Mononuclear cell (primary cell): ENCODE measurements around the gene NKAPL. TPM values are rescaled to one million over a fixed set of nuclear protein-coding genes. Genes with fewer than 3 reads are reported as not detected.

Experiments
- H3K27me3 ChIP-seq: 2 replicates; pipeline ENCODE4 v1.6.0; 2011; ENCODE audit warnings: low read length, control low read depth; ENCODE audit not compliant: insufficient read depth
- H3K4me1 ChIP-seq: 2 replicates; pipeline ENCODE4 v1.5.1; 2011; ENCODE audit warnings: mild to moderate bottlenecking, low read length, control low read depth; ENCODE audit not compliant: insufficient read depth
- H3K4me3 ChIP-seq: 2 replicates; pipeline ENCODE4 v1.5.1; 2011; ENCODE audit warnings: mild to moderate bottlenecking, low read length, moderate library complexity
- H3K9me3 ChIP-seq: 2 replicates; pipeline ENCODE4 v1.5.1; 2011; ENCODE audit warnings: low read depth, mild to moderate bottlenecking, control low read depth, low read length
- total RNA-seq: library from RNA; depleted of rRNA; stranded (reverse); fragments of >200 nt; gene quantifications from one replicate; pipeline ENCODE4 v1.2.3, GENCODE V29; 2012

NKAPL gene
- total RNA-seq, 1 donor, result 0.21 TPM

DNA sequence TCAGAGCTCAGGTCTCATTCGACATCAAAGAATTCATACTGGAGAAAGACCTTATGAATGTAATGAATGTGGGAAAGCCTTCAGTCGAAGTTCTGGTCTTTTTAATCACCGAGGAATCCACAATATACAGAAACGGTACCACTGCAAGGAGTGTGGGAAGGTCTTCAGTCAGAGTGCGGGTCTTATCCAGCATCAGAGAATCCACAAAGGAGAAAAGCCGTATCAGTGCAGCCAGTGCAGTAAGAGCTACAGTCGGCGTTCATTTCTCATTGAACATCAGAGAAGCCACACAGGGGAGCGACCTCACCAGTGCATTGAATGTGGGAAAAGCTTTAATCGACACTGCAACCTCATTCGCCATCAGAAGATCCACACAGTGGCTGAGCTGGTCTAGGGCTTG is 26.3 kb upstream of the NKAPL start:
- Histone ChIP-seq H3K4me1 (peaks cover 7% of the 10 kb centered on the region), H3K9me3 (no peaks in the 10 kb centered on the region), H3K4me3 (no peak overlapping the region), H3K27me3 (no peaks in the 10 kb centered on the region)

DNA sequence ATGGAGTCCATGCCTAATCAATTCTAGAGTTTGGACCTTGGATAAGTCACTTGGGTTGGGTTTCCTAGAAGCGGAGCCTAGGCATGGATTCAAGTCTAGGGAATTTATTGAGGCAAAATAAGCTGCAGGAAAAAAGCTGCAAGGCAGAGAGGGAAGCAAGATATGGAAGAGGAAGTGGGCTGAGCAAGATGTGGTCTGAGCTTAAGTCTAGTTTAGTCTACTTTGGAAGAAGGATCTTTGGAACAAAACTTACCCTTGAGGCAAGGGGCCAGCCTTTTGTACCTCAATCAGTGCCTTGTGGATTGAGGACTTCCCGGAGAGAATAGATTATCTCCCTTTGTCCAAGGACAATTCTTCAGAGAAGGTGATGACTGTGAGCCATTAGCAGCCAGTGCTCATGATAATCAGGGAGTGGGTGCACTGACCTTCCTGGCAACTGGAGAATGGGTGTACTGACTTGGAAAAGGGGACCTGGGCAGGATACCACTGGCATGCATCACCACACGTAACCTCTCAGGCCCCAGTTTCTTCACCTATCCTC is 23.1 kb upstream of the NKAPL start:
- H3K4me3 ChIP-seq, result no peak overlapping the region
- H3K9me3 ChIP-seq, result no peaks in the 10 kb centered on the region
- H3K27me3 ChIP-seq, result no peaks in the 10 kb centered on the region
- peaks cover 7% of the 10 kb centered on the region for H3K4me1 ChIP-seq

DNA sequence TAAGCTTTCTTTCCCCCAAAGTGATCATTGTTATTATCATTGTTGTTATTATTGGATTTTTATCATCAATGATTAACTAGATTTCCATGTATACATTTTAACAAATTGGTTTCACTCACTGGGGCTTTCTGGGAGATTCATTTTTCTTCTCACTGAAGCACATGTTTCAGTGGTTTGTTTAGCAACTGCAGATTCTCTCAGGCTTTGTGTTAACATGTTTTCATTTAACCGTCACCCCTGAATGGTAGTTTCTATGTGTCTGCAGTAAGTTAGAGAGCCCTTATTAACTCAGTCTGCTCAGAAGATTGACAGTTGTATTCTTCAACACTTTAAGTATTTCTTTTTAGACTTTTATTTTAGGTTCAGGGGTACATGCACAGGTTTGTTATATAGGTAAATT is 19.5 kb upstream of the NKAPL start:
- Histone ChIP-seq H3K9me3 (no peaks in the 10 kb centered on the region), H3K27me3 (no peaks in the 10 kb centered on the region), H3K4me3 (no peak overlapping the region), H3K4me1 (peaks cover 7% of the 10 kb centered on the region)

DNA sequence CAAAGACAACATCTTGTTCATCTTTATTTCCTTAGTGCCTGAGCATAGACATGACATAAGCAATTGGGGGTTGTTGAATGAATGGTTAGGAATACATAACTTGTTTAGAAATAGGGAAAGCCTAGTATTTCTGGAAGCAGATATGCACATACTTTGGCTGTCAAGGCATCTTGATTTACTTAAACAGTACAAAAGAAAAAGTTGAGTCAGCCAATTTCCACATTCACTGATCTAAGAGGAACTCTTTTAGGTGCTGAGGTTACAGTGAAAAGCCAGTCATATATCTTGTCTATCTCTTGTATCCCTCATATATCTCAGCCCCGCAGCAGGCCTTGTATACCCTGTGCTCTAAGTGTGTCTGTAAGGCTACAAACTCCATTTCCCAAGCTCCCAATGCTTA is 18.6 kb upstream of the NKAPL start:
- H3K27me3 ChIP-seq, result no peaks in the 10 kb centered on the region
- H3K4me1 ChIP-seq, result peaks cover 7% of the 10 kb centered on the region
- no peak overlapping the region for H3K4me3 ChIP-seq
- no peaks in the 10 kb centered on the region for H3K9me3 ChIP-seq

DNA sequence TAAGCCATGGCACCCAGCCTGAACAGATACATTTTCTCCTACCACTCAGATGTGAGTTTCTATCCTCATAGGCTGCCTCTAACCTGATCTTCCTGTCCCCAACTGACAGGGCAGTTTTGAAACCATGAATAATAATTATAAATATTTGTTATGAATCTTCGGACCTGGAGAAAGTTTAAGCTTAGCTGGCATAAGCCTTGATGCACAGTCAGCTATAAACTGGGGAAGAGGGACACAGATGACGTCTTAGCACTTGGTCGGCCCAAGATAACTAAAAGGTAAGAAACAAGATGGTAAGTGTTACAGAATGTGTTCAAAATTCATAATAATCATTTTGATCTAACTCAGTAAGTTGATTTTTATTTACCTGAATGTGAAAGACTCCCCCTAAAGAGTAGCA is 15.2 kb upstream of the NKAPL start:
- H3K4me1 ChIP-seq, result no peaks in the 10 kb centered on the region
- no peaks in the 10 kb centered on the region for H3K27me3 ChIP-seq
- no peak overlapping the region for H3K4me3 ChIP-seq
- no peaks in the 10 kb centered on the region for H3K9me3 ChIP-seq

DNA sequence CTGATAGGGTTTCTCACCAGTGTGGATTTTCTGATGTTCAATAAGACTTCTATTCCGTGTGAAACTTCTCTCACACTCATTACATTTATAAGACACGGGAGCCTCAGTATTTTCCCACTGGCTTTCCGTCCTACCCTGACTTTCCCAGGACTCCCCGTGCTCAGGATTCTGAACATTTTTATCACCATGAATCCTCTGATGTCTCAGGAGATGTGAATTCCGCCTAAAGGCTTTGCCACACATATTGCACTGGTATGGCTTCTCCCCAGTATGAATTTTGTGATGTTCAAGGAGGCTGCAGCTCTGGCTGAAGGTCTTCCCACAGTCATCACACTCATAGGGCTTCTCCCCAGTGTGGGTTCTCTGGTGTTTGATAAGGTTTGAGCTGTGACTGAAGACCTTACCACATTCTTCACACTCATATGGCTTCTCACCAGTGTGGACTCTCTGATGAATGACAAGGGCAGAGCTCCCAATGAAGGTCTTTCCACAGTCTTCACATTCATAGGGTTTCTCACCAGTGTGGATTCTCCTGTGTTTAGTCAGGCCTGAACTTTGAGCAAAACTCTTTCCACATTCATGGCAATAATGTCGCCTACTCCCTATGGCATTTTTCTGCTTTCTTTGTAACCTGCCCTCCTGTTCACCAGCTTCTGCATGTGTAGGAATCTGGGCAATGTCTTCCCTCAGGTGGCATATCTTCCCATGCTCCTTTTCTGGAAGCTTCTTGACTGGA is 13.7 kb upstream of the NKAPL start:
- H3K4me3 ChIP-seq, result no peak overlapping the region
- H3K9me3 ChIP-seq, result no peaks in the 10 kb centered on the region
- no peaks in the 10 kb centered on the region for H3K27me3 ChIP-seq
- peaks cover 3% of the 10 kb centered on the region for H3K4me1 ChIP-seq

DNA sequence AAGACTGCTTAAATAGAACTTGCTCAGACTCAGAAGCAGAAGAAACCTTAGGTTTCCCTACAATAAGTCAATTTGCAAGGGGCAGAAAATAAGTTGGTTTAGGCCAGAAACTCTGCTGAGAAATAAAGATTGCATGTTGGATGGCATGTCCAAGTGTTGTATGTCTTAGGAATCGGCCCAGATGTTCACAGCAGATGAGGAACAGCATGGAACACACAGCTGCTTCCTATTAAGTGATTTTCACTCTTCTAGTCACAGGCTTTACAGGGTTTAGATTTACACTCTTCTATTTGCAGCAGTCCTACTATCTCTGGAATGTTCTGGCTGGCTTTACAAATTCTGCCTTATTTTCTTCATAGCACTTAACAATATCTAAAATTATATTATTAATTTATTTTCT is 10.2 kb upstream of the NKAPL start:
- Histone ChIP-seq H3K4me3 (no peak overlapping the region), H3K9me3 (no peaks in the 10 kb centered on the region), H3K27me3 (no peaks in the 10 kb centered on the region), H3K4me1 (peaks cover 27% of the 10 kb centered on the region)

DNA sequence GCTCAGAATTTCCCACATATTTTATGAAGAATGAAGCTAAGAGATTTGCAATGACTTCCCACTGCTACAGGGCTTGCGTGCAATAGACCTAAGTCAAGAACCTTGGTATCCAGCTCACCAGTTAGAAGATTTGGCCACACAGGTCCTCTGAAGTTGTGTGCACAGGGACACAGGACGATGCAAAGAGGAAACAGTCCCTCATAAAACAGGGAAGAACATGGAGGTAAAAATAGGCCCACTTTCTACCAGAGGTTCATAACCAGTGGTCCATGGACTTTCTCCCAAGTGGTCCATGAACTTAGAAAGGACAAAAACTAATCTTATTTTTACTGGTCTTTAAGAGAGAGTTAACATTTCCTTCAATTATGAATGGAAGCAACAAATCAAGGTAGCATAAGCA is 8.3 kb upstream of the NKAPL start:
- no peak overlapping the region for H3K4me3 ChIP-seq
- no peaks in the 10 kb centered on the region for H3K9me3 ChIP-seq
- H3K27me3 ChIP-seq, result no peaks in the 10 kb centered on the region
- H3K4me1 ChIP-seq, result peaks cover 27% of the 10 kb centered on the region

DNA sequence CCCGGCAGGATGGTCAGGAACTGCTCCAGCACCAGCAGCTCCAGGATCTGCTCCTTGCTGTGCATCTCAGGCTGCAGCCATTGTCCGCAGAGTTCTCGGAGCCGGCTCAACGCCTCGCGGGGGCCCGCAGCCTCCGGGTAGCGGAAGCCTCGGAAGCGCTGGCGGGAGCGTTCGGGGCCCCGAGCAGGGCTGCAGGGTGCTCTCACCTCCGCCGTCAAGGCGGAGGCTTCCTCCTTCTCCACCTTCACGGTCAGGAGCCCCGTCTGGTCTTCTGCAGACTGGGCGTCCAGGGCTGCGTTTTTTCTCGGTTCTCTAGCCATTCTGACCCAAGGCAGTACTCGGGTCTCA is 7.5 kb upstream of the NKAPL start:
- H3K4me3 ChIP-seq, result peak overlapping the region; percentile 73
- peaks cover 7% of the 10 kb centered on the region for H3K27me3 ChIP-seq
- H3K4me1 ChIP-seq, result peaks cover 27% of the 10 kb centered on the region
- H3K9me3 ChIP-seq, result no peaks in the 10 kb centered on the region

DNA sequence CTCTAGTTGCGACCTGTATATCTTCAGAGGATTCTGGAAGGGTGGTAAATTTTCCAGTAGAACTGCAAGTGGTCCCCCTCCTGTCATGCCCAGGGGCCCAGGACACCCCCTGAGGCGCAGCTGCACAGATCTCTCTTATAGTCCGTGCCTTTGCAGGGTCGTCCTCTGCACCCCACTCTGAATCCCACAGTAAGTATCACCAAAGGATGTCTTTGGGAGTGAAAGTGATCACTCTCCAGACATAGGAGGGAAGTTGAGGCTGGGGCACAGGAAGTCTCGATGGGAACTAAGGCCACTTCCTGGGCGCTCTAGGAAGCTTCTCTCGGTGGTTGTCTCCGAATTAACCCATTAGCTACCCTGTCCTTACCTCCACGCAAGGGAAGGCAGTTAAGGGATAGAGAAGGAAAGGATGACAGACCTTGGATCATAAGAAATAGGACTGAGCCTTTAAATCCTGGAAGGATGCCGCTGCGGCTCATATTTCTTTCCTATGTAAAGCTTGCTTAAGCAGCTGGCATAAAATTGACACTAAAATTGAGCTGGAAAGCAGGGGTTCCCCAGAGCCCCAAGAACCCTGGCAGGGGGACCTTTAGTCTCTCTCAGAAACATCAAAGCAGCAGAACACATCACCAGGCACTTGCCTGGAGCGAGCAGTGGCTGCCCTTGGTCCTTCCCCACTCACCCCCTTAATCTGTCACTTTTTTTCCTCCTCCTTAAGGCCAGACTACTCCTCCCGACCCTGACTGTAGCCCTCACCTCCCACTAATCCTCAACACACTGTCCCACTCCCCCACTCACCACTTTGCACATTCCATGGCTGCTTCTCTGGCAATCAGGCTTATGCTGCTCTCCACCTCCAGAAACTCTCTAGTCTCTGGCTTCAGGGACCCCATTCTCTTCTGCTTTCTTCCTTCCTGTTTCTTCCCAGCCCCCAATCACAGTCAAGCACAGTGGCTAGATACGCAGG is 6.8 kb upstream of the NKAPL start, which contains the start of gene ZKSCAN4:
ZKSCAN4 (minus strand) TSS at position 261 of the 967 bp plus-strand sequence. CDS start 289 bp downstream, outside the sequence.
- Histone ChIP-seq H3K4me1 (peaks cover 27% of the 10 kb centered on the region), H3K9me3 (no peaks in the 10 kb centered on the region), H3K27me3 (peaks cover 7% of the 10 kb centered on the region), H3K4me3 (peak within 1 kb of the TSS; percentile 73)

DNA sequence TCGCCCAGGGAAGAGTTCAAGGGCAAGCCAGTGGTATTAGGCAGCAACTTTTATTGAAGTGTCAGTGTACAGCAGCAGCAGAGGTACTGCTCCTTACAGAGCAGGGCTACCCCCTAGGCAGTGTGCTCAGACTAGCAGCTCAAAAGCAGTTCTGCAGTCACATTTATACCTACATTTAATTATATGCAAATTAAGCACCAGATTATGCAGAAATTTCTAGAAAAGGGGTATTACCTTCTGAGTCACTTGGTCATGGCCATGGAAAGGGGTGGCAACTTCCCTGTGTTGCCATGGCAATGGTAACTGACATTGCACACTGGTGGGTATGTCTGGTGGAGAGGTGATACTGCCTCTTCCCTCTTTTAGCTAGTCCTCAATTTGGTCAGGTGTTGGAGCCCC is 5.0 kb upstream of the NKAPL start:
- no peaks in the 10 kb centered on the region for H3K9me3 ChIP-seq
- H3K27me3 ChIP-seq, result peaks cover 7% of the 10 kb centered on the region
- peaks cover 27% of the 10 kb centered on the region for H3K4me1 ChIP-seq
- H3K4me3 ChIP-seq, result no peak overlapping the region

DNA sequence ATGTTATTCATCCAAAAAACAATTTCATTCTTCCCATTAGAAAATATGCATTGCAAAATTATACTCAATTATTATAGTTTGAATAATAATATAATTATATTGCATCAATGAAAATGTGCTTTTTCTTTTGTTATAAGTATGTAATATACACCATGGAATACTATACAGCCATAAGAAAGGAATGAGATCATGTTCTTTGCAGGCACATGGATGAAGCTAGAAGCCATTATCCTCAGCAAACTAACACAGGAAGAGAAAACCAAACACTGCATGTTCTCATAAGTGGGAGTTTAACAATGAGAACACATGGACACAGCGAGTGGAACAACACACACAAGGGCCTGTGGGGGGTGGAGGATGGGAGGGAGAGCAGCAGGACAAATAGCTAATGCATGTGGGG is 2.1 kb upstream of the NKAPL start:
- Histone ChIP-seq H3K27me3 (peaks cover 9% of the 10 kb centered on the region), H3K4me1 (peaks cover 16% of the 10 kb centered on the region), H3K9me3 (no peaks in the 10 kb centered on the region), H3K4me3 (no peak overlapping the region)

DNA sequence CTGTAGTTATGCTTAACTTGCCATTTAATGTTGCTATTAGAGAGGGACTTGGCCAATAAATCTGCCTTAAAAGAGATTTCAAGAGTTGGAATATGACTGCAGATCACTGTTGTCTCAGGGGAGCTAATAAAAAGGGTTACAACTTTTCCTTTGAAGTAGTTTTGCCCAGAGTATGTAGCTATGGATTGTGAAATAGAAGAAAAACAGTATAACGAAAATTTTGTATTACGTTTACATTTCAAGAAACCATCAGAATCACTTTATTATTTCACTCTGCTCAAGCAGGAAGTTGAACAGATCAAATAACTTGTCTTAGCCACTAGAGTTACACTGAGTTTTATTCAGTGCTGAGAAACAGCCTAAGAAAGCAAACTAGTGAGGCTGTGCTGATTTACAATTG is 4.8 kb downstream of the NKAPL start:
- H3K9me3 ChIP-seq, result no peaks in the 10 kb centered on the region

DNA sequence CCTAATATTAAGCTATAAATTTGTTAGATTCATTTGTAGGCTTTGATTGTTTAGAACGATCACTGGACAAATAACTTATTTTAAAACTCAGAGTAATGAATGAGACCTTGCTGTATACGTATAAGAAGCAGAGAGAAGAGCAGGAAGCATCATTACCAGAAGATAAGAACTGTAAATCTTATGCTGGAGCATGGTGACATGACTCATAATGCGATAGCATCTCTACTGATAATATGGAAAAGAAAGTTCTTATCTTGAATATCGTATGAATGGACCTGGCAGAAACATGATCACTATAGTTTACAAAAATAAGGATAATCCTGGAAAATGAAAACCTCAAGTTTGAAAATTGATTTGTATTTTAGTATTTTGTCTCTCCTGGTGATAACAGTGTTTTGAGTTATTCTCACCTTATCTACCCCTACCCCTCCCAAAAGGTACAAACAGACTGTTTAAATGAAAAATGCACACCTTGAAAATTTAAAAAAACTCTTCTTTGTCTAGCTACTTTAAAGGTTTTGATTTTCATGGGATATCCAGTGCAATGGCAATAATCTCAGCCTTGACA is 5.8 kb downstream of the NKAPL start:
- peaks cover 10% of the 10 kb centered on the region for H3K4me1 ChIP-seq
- H3K9me3 ChIP-seq, result no peaks in the 10 kb centered on the region
- peaks cover 3% of the 10 kb centered on the region for H3K27me3 ChIP-seq
- H3K4me3 ChIP-seq, result no peak overlapping the region

More for the DNA sequence above, 4.8 kb downstream of the NKAPL start:
- peaks cover 14% of the 10 kb centered on the region for H3K4me1 ChIP-seq
- peaks cover 3% of the 10 kb centered on the region for H3K27me3 ChIP-seq
- H3K4me3 ChIP-seq, result no peak overlapping the region

DNA sequence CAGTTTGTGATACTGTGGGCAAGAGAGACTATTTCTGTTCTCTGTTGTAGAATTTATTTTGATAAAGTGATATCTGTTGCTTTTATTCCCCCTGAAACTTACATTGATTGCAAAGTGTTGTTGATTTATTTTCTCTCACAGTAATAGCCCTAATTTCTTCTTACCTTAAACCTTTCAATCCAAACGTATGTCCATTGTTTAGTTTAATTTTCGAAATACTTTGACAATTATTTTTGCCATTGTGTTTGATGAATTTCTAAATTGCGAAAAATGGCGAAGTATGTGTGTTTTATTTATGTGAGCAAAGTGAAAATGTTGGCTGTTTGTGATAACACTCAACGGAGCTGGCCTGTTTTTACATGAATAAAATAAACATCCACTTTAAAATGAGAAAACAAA is 7.5 kb downstream of the NKAPL start:
- peaks cover 10% of the 10 kb centered on the region for H3K4me1 ChIP-seq
- peak overlapping the region; percentile 65 for H3K4me3 ChIP-seq
- H3K9me3 ChIP-seq, result no peaks in the 10 kb centered on the region
- no peaks in the 10 kb centered on the region for H3K27me3 ChIP-seq
